ENCODE results near the gene LRRC49. TPM values are rescaled to one million over a fixed set of nuclear protein-coding genes. Genes with fewer than 3 reads are reported as not detected.

Gene LRRC49
- polyA plus RNA-seq, 1 donor = 7.2 TPM

DNA sequence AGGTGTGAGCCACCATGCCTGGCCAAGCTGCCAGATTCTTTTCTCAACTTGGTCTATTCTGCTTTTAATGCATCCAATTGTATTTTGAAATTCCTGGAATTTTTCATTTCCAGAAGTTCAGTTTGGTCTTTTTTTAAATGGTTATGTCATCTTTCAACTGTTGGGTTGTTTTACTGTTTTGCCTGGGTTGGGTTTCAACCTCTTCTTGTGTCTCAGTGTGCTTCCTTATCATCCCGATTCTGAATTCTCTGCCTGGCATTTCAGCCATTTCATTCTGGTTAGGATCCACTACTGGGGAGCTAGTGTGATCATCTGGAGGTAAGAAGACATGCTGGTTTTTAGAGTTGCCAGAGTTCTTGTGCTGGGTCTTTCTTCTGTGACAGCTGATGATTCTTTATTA lies 61.5 kb downstream of the LRRC49 start:
- Histone ChIP-seq H3K9me3 (ENCODE audit: control insufficient read depth, low read depth, low read length) (peaks cover 3% of the 10 kb centered on the region), H3K27ac (ENCODE audit: low read length) (no peak overlapping the region), H3K4me3 (ENCODE audit: low read length) (no peak overlapping the region), H3K27me3 (ENCODE audit: control insufficient read depth, insufficient read depth, low read length) (no peaks in the 10 kb centered on the region), H3K4me1 (ENCODE audit: control insufficient read depth, insufficient read depth, low read length) (no peaks in the 10 kb centered on the region), H3K36me3 (ENCODE audit: control insufficient read depth, insufficient read depth, low read length) (no peaks in the 10 kb centered on the region)
- DNase-seq = no peak
- no CpG with 5 or more reads among the region's 1 CpG for WGBS (ENCODE audit: insufficient coverage, low lambda C conversion rate)

GRCh38 chr15:70954733-70955132 lies 62.1 kb downstream of the LRRC49 start:
- Histone ChIP-seq H3K4me3 (ENCODE audit: low read length) (no peak overlapping the region), H3K36me3 (ENCODE audit: control insufficient read depth, insufficient read depth, low read length) (no peaks in the 10 kb centered on the region), H3K27ac (ENCODE audit: low read length) (no peak overlapping the region), H3K4me1 (ENCODE audit: control insufficient read depth, insufficient read depth, low read length) (no peaks in the 10 kb centered on the region), H3K9me3 (ENCODE audit: control insufficient read depth, low read depth, low read length) (peaks cover 3% of the 10 kb centered on the region), H3K27me3 (ENCODE audit: control insufficient read depth, insufficient read depth, low read length) (no peaks in the 10 kb centered on the region)
- no peak for DNase-seq
- WGBS (ENCODE audit: insufficient coverage, low lambda C conversion rate) = no CpG with 5 or more reads among the region's 6 CpGs

DNA sequence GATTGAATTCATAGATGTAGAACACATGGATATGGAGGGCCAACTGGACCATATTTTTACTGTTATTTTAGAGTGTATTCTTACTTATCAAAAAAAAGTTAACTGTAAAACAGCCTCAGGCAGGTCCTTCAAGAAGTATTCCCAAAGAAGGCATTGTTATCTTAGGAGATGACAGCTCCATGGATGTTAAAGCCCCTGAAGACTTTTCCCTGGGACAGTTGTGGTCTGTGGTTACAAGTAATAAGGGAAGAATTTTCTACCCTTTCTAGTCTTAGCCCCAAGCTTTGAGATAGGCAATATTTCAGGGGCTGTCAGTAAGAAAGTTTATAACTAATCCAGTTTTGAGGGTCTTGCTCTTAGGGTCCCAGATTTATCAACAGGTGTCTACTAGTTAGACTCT lies 62.5 kb downstream of the LRRC49 start:
- peaks cover 3% of the 10 kb centered on the region for H3K9me3 ChIP-seq (ENCODE audit: control insufficient read depth, low read depth, low read length)
- H3K27ac ChIP-seq (ENCODE audit: low read length) = no peak overlapping the region

GRCh38 chr15:70956201-70956995 lies 63.8 kb downstream of the LRRC49 start:
- DNase-seq = no peak
- Histone ChIP-seq H3K4me1 (ENCODE audit: control insufficient read depth, insufficient read depth, low read length) (no peaks in the 10 kb centered on the region), H3K4me3 (ENCODE audit: low read length) (no peak overlapping the region), H3K9me3 (ENCODE audit: control insufficient read depth, low read depth, low read length) (no peaks in the 10 kb centered on the region), H3K36me3 (ENCODE audit: control insufficient read depth, insufficient read depth, low read length) (no peaks in the 10 kb centered on the region), H3K27ac (ENCODE audit: low read length) (no peak overlapping the region), H3K27me3 (ENCODE audit: control insufficient read depth, insufficient read depth, low read length) (no peaks in the 10 kb centered on the region)
- 90% methylated on average over 2 of the region's 3 CpGs for WGBS (ENCODE audit: insufficient coverage, low lambda C conversion rate)

More for the DNA sequence above, 62.5 kb downstream of the LRRC49 start:
- Histone ChIP-seq H3K27me3 (ENCODE audit: control insufficient read depth, insufficient read depth, low read length) (no peaks in the 10 kb centered on the region), H3K4me3 (ENCODE audit: low read length) (no peak overlapping the region), H3K4me1 (ENCODE audit: control insufficient read depth, insufficient read depth, low read length) (no peaks in the 10 kb centered on the region), H3K36me3 (ENCODE audit: control insufficient read depth, insufficient read depth, low read length) (no peaks in the 10 kb centered on the region)
- no peak for DNase-seq

DNA sequence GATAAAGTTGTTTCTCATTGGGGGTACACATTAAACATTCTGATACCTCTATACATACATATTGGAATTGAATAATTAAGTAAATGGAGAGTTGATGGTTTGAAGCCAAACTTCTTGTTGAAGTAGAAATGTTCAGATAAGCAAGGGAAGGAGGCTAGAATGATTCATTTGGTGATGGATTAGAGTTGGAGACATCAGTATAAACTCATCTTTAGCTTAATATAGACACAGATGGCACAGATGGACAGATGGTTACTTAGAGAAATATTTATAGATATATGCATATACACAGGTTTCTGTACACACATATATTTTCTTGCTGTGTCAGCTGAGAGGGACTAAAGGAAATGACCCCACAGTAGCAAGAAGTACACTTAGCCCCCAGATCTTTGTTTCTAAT lies 69.5 kb downstream of the LRRC49 start:
- Histone ChIP-seq H3K27me3 (ENCODE audit: control insufficient read depth, insufficient read depth, low read length) (no peaks in the 10 kb centered on the region), H3K4me3 (ENCODE audit: low read length) (no peak overlapping the region), H3K36me3 (ENCODE audit: control insufficient read depth, insufficient read depth, low read length) (no peaks in the 10 kb centered on the region), H3K9me3 (ENCODE audit: control insufficient read depth, low read depth, low read length) (no peaks in the 10 kb centered on the region), H3K4me1 (ENCODE audit: control insufficient read depth, insufficient read depth, low read length) (no peaks in the 10 kb centered on the region), H3K27ac (ENCODE audit: low read length) (no peak overlapping the region)
- DNase-seq = no peak

- no peaks in the 10 kb centered on the region for H3K36me3 ChIP-seq (ENCODE audit: control insufficient read depth, insufficient read depth, low read length)
- H3K27me3 ChIP-seq (ENCODE audit: control insufficient read depth, insufficient read depth, low read length) = no peaks in the 10 kb centered on the region
- no peak overlapping the region for H3K27ac ChIP-seq (ENCODE audit: low read length)
- H3K4me1 ChIP-seq (ENCODE audit: control insufficient read depth, insufficient read depth, low read length) = no peaks in the 10 kb centered on the region
- no peaks in the 10 kb centered on the region for H3K9me3 ChIP-seq (ENCODE audit: control insufficient read depth, low read depth, low read length)
- DNase-seq = no peak
- no peak overlapping the region for H3K4me3 ChIP-seq (ENCODE audit: low read length)
- WGBS (ENCODE audit: insufficient coverage, low lambda C conversion rate) = no CpG with 5 or more reads among the region's 1 CpG
These were observed 70.6 kb downstream of the LRRC49 start for GRCh38 chr15:70963199-70963598.

DNA sequence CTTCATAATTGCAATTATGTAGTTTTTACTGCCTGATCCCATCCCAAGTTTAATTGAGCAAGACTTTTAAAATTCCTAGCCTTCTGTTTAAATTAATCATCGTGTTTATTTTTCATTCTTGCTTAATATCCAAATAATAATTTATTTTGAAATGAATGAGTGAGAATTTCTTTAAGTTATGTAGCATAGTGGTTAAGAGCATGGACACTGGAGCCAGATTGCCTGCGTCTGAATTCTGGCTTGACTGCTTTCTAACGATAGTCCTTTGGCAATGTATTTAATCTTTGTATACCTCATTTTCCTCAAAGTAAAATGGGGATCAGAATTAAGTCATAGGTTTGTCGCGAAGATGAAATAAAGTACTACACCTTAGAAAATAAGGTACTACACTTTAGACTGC lies 71.4 kb downstream of the LRRC49 start:
- Histone ChIP-seq H3K27ac (ENCODE audit: low read length) (no peak overlapping the region), H3K36me3 (ENCODE audit: control insufficient read depth, insufficient read depth, low read length) (no peaks in the 10 kb centered on the region), H3K4me1 (ENCODE audit: control insufficient read depth, insufficient read depth, low read length) (no peaks in the 10 kb centered on the region), H3K27me3 (ENCODE audit: control insufficient read depth, insufficient read depth, low read length) (no peaks in the 10 kb centered on the region), H3K4me3 (ENCODE audit: low read length) (no peak overlapping the region), H3K9me3 (ENCODE audit: control insufficient read depth, low read depth, low read length) (no peaks in the 10 kb centered on the region)
- 87% methylated on average over 3 of the region's 5 CpGs for WGBS (ENCODE audit: insufficient coverage, low lambda C conversion rate)
- DNase-seq = no peak

- Histone ChIP-seq H3K27ac (ENCODE audit: low read length) (no peak overlapping the region), H3K4me1 (ENCODE audit: control insufficient read depth, insufficient read depth, low read length) (no peaks in the 10 kb centered on the region)
- 83% methylated on average over 1 of the region's 1 CpG for WGBS (ENCODE audit: insufficient coverage, low lambda C conversion rate)
These were observed 72.1 kb downstream of the LRRC49 start for GRCh38 chr15:70964686-70965085.

DNA sequence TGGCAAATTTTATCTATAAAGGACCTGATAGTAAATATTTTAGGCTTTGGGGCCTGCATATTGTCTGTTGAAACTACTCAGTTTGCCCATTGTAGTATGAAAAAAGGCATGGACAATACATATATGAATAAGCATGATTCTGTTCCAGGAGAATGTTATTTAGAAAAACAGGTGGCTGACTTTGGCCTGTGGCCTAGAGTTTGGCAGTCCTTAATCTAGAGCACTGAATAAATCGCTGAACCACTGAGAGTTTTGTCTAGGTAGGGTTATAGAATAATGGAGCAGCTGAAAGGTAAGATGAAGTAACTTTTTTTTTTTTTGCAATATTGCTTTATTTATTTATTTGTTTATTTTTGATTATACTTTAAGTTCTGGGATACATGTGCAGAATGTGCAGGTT lies 75.0 kb downstream of the LRRC49 start:
- DNase-seq = no peak
- Histone ChIP-seq H3K9me3 (ENCODE audit: control insufficient read depth, low read depth, low read length) (no peaks in the 10 kb centered on the region), H3K27ac (ENCODE audit: low read length) (no peak overlapping the region), H3K4me3 (ENCODE audit: low read length) (no peak overlapping the region), H3K27me3 (ENCODE audit: control insufficient read depth, insufficient read depth, low read length) (no peaks in the 10 kb centered on the region), H3K4me1 (ENCODE audit: control insufficient read depth, insufficient read depth, low read length) (no peaks in the 10 kb centered on the region), H3K36me3 (ENCODE audit: control insufficient read depth, insufficient read depth, low read length) (no peaks in the 10 kb centered on the region)
- no CpG with 5 or more reads among the region's 1 CpG for WGBS (ENCODE audit: insufficient coverage, low lambda C conversion rate)

More at GRCh38 chr15:70964686-70965085, 72.1 kb downstream of the LRRC49 start:
- Histone ChIP-seq H3K27me3 (ENCODE audit: control insufficient read depth, insufficient read depth, low read length) (no peaks in the 10 kb centered on the region), H3K36me3 (ENCODE audit: control insufficient read depth, insufficient read depth, low read length) (no peaks in the 10 kb centered on the region), H3K4me3 (ENCODE audit: low read length) (no peak overlapping the region), H3K9me3 (ENCODE audit: control insufficient read depth, low read depth, low read length) (no peaks in the 10 kb centered on the region)
- DNase-seq = no peak

- Histone ChIP-seq H3K9me3 (ENCODE audit: control insufficient read depth, low read depth, low read length) (no peaks in the 10 kb centered on the region), H3K4me3 (ENCODE audit: low read length) (no peak overlapping the region), H3K36me3 (ENCODE audit: control insufficient read depth, insufficient read depth, low read length) (no peaks in the 10 kb centered on the region), H3K27ac (ENCODE audit: low read length) (no peak overlapping the region), H3K4me1 (ENCODE audit: control insufficient read depth, insufficient read depth, low read length) (no peaks in the 10 kb centered on the region), H3K27me3 (ENCODE audit: control insufficient read depth, insufficient read depth, low read length) (no peaks in the 10 kb centered on the region)
- no peak for DNase-seq
- WGBS (ENCODE audit: insufficient coverage, low lambda C conversion rate) = 75% methylated on average over 4 of the region's 5 CpGs
These were observed 81.6 kb downstream of the LRRC49 start for GRCh38 chr15:70974004-70974832.

Data from large intestine (tissue), 3 donors.